ENCODE results near the gene PRDM11. TPM values are rescaled to one million over a fixed set of nuclear protein-coding genes. Genes with fewer than 3 reads are reported as not detected.

The PRDM11 gene
- total RNA-seq, 1 experiment from 2014 or later = 10.7 TPM

GRCh38 chr11:45174963-45175362 lies 28.5 kb downstream of the PRDM11 start:
- Histone ChIP-seq H3K4me2 (no peak overlapping the region), H4K20me1 (ENCODE audit: insufficient read depth) (no peaks in the 10 kb centered on the region), H2AFZ (no peak overlapping the region), H3K4me1 (replicated peaks; ENCODE audit: insufficient read depth) (0 out of 2 replicates have a peak, but pooled peaks cover 8% of the 10 kb centered on the region), H3K4me3 (no peak overlapping the region), H3K27ac (no peak overlapping the region), H3K9me2 (ENCODE audit: insufficient read depth) (no peaks in the 10 kb centered on the region), H3F3A (ENCODE audit: insufficient read depth, low read depth) (no peaks in the 10 kb centered on the region), H3K27me3 (ENCODE audit: insufficient read depth, low read depth) (no peaks in the 10 kb centered on the region), H3K36me3 (ENCODE audit: low read depth) (no peaks in the 10 kb centered on the region), H3K79me2 (ENCODE audit: low read depth) (no peaks in the 10 kb centered on the region), H3K9me3 (ENCODE audit: insufficient read depth, low read depth) (no peaks in the 10 kb centered on the region)
- ChIA-PET CTCF (no interaction called here), POLR2A (ENCODE audit: unreplicated experiment) (no interaction called here)
- intact Hi-C loops (cut with micrococcal nuclease; ENCODE audit: unreplicated experiment) = no loop called here
- TF ChIP-seq CTCF (conservative IDR thresholded peaks at IDR 0.05) = no peak
- TF ChIP-seq EZH2 (IDR thresholded peaks at IDR 0.05; ENCODE audit: low read depth) = no peak
- BruUV-seq (replicated peaks) = no TSS peak
- no peak for DNase-seq

GRCh38 chr11:45176996-45177395 lies 30.6 kb downstream of the PRDM11 start:
- no peaks in the 10 kb centered on the region for H3K36me3 ChIP-seq (ENCODE audit: low read depth)
- no peaks in the 10 kb centered on the region for H3K79me2 ChIP-seq (ENCODE audit: low read depth)
- H3K4me1 ChIP-seq (replicated peaks; ENCODE audit: insufficient read depth) = 0 out of 2 replicates have a peak, but pooled peaks cover 8% of the 10 kb centered on the region
- no peak overlapping the region for H3K4me3 ChIP-seq
- no peaks in the 10 kb centered on the region for H3K9me2 ChIP-seq (ENCODE audit: insufficient read depth)
- BruUV-seq (replicated peaks) = no TSS peak
- H3K4me2 ChIP-seq = no peak overlapping the region
- no peak overlapping the region for H3K27ac ChIP-seq
- no peak overlapping the region for H2AFZ ChIP-seq
- intact Hi-C loops (cut with micrococcal nuclease; ENCODE audit: unreplicated experiment) = no loop called here
- ChIA-PET POLR2A (ENCODE audit: unreplicated experiment) (no interaction called here), CTCF (interaction anchor here (0.6 kb wide), 1 partner anchor 594 kb away, joined by 3 read pairs; no protein-coding TSS in a partner anchor)
- H4K20me1 ChIP-seq (ENCODE audit: insufficient read depth) = no peaks in the 10 kb centered on the region
- TF ChIP-seq CTCF (conservative IDR thresholded peaks at IDR 0.05) (no peak), EZH2 (IDR thresholded peaks at IDR 0.05; ENCODE audit: low read depth) (no peak)
- H3K9me3 ChIP-seq (ENCODE audit: insufficient read depth, low read depth) = no peaks in the 10 kb centered on the region
- no peaks in the 10 kb centered on the region for H3K27me3 ChIP-seq (ENCODE audit: insufficient read depth, low read depth)
- no peak for DNase-seq
- H3F3A ChIP-seq (ENCODE audit: insufficient read depth, low read depth) = no peaks in the 10 kb centered on the region

- Histone ChIP-seq H3K27me3 (ENCODE audit: insufficient read depth, low read depth) (no peaks in the 10 kb centered on the region), H3K9me2 (ENCODE audit: insufficient read depth) (no peaks in the 10 kb centered on the region), H3F3A (ENCODE audit: insufficient read depth, low read depth) (no peaks in the 10 kb centered on the region), H4K20me1 (ENCODE audit: insufficient read depth) (no peaks in the 10 kb centered on the region), H3K4me1 (replicated peaks; ENCODE audit: insufficient read depth) (0 out of 2 replicates have a peak, but pooled peaks cover 8% of the 10 kb centered on the region), H3K79me2 (ENCODE audit: low read depth) (no peaks in the 10 kb centered on the region), H2AFZ (no peak overlapping the region), H3K4me3 (no peak overlapping the region), H3K27ac (no peak overlapping the region), H3K36me3 (ENCODE audit: low read depth) (no peaks in the 10 kb centered on the region), H3K9me3 (ENCODE audit: insufficient read depth, low read depth) (no peaks in the 10 kb centered on the region), H3K4me2 (no peak overlapping the region)
- ChIA-PET POLR2A (ENCODE audit: unreplicated experiment) (no interaction called here), CTCF (no interaction called here)
- no peak for DNase-seq
- no peak for TF ChIP-seq EZH2 (IDR thresholded peaks at IDR 0.05; ENCODE audit: low read depth)
- intact Hi-C loops (cut with micrococcal nuclease; ENCODE audit: unreplicated experiment) = no loop called here
- BruUV-seq (replicated peaks) = no TSS peak
Measured at GRCh38 chr11:45178223-45178622, 31.8 kb downstream of the PRDM11 start.

Data from PC-9 (cell line).